NT2/D1 (cell line): ENCODE measurements around the gene TPH1.

Source experiments
- SUZ12 ChIP-seq: IDR thresholded peaks from 2 replicates; pipeline ENCODE4 v1.6.1; 2011; ENCODE audit not compliant: insufficient read length, insufficient read depth; ENCODE audit errors: extremely low read depth
- YY1 ChIP-seq: IDR thresholded peaks from 2 replicates; pipeline ENCODE4 v1.6.1; 2011; ENCODE audit not compliant: insufficient read length, insufficient read depth
- ZNF274 ChIP-seq: IDR thresholded peaks from 2 replicates; pipeline ENCODE4 v1.6.1; 2011; ENCODE audit warnings: mild to moderate bottlenecking, low read depth, low read length

GRCh38 chr11:18027475-18027874 is 18.6 kb downstream of the TPH1 start:
- TF ChIP-seq YY1 (no peak), ZNF274 (no peak), SUZ12 (no peak)
